ENCODE measurements around the gene SLC35E2B. TPM values are rescaled to one million over a fixed set of nuclear protein-coding genes. Genes with fewer than 3 reads are reported as not detected.

Gene SLC35E2B
- total RNA-seq, 1 donor from 2014 or later: 38.3 TPM

DNA sequence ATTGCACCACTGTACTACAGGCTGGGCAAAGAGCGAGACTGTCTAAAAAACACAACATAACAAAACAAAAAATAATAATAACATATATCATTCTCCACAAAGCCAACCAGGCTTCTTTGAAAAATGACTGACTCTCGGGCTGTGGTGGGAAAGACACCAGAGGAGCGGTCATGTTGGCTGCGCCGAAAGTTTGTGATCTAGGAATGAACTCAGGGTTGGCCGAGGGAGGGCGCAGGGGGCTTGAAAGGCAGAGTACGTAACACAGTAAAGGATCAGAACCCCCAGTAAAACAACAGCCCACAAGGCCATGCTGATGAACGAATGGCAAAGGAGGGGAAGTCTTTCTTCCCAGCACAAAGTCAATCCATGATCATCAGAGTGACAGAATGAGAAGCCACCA is 4.7 kb downstream of the SLC35E2B start:
- Histone ChIP-seq H3K9me3 (no peaks in the 10 kb centered on the region), H3K27me3 (no peaks in the 10 kb centered on the region), H3K4me3 (no peak overlapping the region), H3K27ac (no peak overlapping the region), H3K4me1 (peaks cover 60% of the 10 kb centered on the region), H3K36me3 (peaks cover 0 to 17% of the 10 kb centered on the region in 2 donors)
- no peak for DNase-seq (ENCODE audit: extremely low spot score in 2 of 2)
- TF ChIP-seq POLR2AphosphoS5 (IDR thresholded peaks at IDR 0.05; ENCODE audit: insufficient read depth in 1 of 2, low read depth in 1 of 2) (no peak), POLR2A (IDR thresholded peaks at IDR 0.05) (no peak)
- TF ChIP-seq, protein P1, sequence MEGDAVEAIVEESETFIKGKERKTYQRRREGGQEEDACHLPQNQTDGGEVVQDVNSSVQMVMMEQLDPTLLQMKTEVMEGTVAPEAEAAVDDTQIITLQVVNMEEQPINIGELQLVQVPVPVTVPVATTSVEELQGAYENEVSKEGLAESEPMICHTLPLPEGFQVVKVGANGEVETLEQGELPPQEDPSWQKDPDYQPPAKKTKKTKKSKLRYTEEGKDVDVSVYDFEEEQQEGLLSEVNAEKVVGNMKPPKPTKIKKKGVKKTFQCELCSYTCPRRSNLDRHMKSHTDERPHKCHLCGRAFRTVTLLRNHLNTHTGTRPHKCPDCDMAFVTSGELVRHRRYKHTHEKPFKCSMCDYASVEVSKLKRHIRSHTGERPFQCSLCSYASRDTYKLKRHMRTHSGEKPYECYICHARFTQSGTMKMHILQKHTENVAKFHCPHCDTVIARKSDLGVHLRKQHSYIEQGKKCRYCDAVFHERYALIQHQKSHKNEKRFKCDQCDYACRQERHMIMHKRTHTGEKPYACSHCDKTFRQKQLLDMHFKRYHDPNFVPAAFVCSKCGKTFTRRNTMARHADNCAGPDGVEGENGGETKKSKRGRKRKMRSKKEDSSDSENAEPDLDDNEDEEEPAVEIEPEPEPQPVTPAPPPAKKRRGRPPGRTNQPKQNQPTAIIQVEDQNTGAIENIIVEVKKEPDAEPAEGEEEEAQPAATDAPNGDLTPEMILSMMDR (IDR thresholded peaks at IDR 0.05): no peak
- intact Hi-C loops (cut with DNase I): no loop called here

DNA sequence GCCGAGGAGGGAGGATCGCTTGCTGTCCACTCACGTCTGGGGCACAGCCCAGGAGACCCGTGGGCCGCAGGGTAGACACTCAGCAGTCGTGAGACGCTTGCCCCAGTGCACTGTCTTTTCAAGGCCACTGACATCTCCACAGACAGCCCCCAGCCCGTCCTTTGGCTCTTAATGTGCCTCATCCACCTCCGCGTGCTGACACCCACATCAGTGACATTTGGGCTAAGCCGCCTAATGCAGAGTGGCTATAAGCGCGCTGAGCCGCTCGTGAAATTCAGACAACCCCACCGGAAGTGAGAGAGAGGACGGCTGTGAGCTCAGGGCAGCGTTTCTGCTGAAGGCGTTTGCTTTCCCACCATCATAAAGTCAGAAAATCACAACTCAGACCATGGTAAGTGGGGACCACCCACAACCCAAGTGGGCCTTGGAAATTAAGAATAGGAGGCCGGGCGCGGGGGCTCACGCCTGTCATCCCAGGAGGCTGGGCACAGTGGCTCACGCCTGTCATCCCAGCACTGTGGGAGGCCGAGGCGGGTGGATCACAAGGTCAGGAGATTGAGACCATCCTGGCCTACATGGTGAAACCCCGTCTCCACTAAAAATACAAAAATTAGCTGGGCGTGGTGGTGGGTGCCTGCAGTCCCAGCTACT is 8.4 kb downstream of the SLC35E2B start:
- no peak overlapping the region for H3K27ac ChIP-seq
- TF ChIP-seq POLR2A (IDR thresholded peaks at IDR 0.05) (no peak), POLR2AphosphoS5 (IDR thresholded peaks at IDR 0.05; ENCODE audit: insufficient read depth in 1 of 2, low read depth in 1 of 2) (no peak)
- TF ChIP-seq, protein P1 (IDR thresholded peaks at IDR 0.05): no peak
- no peaks in the 10 kb centered on the region for H3K27me3 ChIP-seq
- peaks cover 55% of the 10 kb centered on the region for H3K4me1 ChIP-seq
- intact Hi-C loops (cut with DNase I): no loop called here
- H3K4me3 ChIP-seq: no peak overlapping the region
- no peaks in the 10 kb centered on the region for H3K9me3 ChIP-seq
- peaks cover 0 to 6% of the 10 kb centered on the region in 2 donors for H3K36me3 ChIP-seq
- no peak for DNase-seq (ENCODE audit: extremely low spot score in 2 of 2)

DNA sequence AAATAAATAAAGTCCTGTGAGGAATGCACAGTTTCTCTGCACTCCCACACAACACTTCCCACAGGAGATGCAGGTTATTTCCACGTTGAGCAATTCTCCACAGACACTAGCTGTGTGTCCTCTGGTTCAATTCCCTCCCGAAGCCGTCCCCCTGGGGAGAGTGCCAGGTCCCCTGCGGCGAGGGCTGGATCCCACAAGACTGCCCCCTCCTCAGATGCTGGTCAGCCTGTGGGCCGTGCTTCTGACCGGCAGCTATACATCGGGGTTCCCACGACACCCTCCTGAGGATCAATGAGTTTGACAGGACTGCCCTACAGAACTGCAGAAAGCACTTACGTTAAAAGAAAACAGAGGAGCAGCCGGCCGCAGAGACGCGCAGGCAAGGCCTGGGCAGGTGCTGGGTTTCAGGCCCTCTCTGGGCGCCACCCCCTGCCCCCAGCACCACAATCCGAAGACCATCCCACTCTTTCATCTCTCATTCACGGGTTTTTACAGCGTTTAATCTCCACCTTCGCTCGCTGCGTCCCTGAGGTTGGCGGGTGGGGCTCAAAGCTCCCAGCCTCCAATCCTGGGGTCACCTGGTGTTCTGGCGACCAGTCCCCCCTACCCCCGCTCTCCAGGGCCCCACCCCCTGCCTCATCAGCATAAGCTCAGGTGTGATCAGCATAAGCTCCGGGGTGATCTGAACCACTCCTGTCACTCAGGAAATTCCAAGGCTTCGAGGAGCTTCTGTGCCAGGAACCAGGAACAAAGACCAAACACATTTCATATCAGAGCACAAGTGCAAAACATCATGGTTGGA is 9.3 kb downstream of the SLC35E2B start:
- no peak for TF ChIP-seq POLR2A (IDR thresholded peaks at IDR 0.05)
- TF ChIP-seq, protein P1 (IDR thresholded peaks at IDR 0.05): no peak
- TF ChIP-seq POLR2AphosphoS5 (IDR thresholded peaks at IDR 0.05; ENCODE audit: insufficient read depth in 1 of 2, low read depth in 1 of 2): no peak
- H3K36me3 ChIP-seq: no peaks in the 10 kb centered on the region
- H3K27ac ChIP-seq: no peak overlapping the region
- no peak overlapping the region for H3K4me3 ChIP-seq
- H3K27me3 ChIP-seq: no peaks in the 10 kb centered on the region
- no peak for DNase-seq (ENCODE audit: extremely low spot score in 2 of 2)
- no peaks in the 10 kb centered on the region for H3K9me3 ChIP-seq
- intact Hi-C loops (cut with DNase I): no loop called here
- peaks cover 58% of the 10 kb centered on the region for H3K4me1 ChIP-seq

DNA sequence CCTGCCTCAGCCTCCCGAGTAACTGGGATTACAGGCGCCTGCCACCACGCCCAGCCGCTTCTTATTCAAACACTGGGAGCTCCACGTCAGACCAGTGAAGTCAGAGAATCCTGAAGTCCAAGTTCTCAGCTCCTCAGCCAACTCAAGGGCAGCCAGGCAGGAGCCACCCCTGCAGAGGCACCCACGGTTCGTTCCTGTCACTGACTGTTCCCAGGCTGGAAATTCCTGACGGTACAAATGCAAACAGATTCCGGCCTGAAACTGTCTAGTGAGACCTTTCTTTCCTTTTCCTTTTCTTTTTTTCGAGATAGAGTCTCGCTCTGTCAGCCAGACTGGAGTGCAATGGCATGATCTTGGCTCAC is 11.7 kb downstream of the SLC35E2B start:
- no peaks in the 10 kb centered on the region for H3K9me3 ChIP-seq
- intact Hi-C loops (cut with DNase I): no loop called here
- H3K4me3 ChIP-seq: no peak overlapping the region
- DNase-seq (ENCODE audit: extremely low spot score in 2 of 2): no peak
- no peaks in the 10 kb centered on the region for H3K36me3 ChIP-seq
- H3K4me1 ChIP-seq: peaks cover 39% of the 10 kb centered on the region
- H3K27me3 ChIP-seq: no peaks in the 10 kb centered on the region
- TF ChIP-seq, protein P1 (IDR thresholded peaks at IDR 0.05): no peak
- no peak for TF ChIP-seq POLR2AphosphoS5 (IDR thresholded peaks at IDR 0.05; ENCODE audit: insufficient read depth in 1 of 2, low read depth in 1 of 2)
- no peak for TF ChIP-seq POLR2A (IDR thresholded peaks at IDR 0.05)
- H3K27ac ChIP-seq: no peak overlapping the region

Measured in vagina (tissue), 2 donors.